ENCODE data around the gene GALNT15.
A peak's percentile ranks its signal among the peaks of the same experiment; 100 is the strongest.

- peak; percentile 96 for TF ChIP-seq CTCF (conservative IDR thresholded peaks at IDR 0.05; ENCODE audit: low read depth, low read length)
- TF ChIP-seq EZH2 (IDR thresholded peaks at IDR 0.05; ENCODE audit: borderline replicate concordance, low read depth, low read length, poor library complexity, severe bottlenecking), result no peak
Measured at GRCh38 chr3:16177962-16178627, 3.6 kb downstream of the GALNT15 start.
